Activated T-cell treated with anti-CD3 and anti-CD28 coated beads, Interleukin-2, amount 50 U/mL, for 1 hour (primary cell): ENCODE data around the gene POU3F1.
"Not testable (repeated sequence)": the region's sequence is repeated elsewhere in the genome, so short reads cannot be mapped to it uniquely, and the experiment has no call there.

Experiments
- DNase-seq: peaks from one replicate; pipeline ENCODE4 v3.0.0-alpha.2; 2020

The POU3F1 gene

GRCh38 chr1:38045401-38046332 is 926 bp downstream of the POU3F1 start:
- DNase-seq: peak; percentile 34

GRCh38 chr1:38044221-38045215 is 2.1 kb downstream of the POU3F1 start:
- DNase-seq: no peak

GRCh38 chr1:38043036-38043747 is 3.4 kb downstream of the POU3F1 start:
- DNase-seq: no peak

- no peak for DNase-seq
These were observed 4.4 kb downstream of the POU3F1 start for GRCh38 chr1:38041936-38042834.

- no peak for DNase-seq
These were observed 7.1 kb downstream of the POU3F1 start for GRCh38 chr1:38039331-38040088.

GRCh38 chr1:38038861-38039260 is 7.7 kb downstream of the POU3F1 start:
- no peak for DNase-seq

- no peak for DNase-seq
These were observed 9.2 kb downstream of the POU3F1 start for GRCh38 chr1:38037221-38037939.

- no peak for DNase-seq
These were observed 11.7 kb downstream of the POU3F1 start for GRCh38 chr1:38034871-38035270.

GRCh38 chr1:38032992-38033391 is 13.6 kb downstream of the POU3F1 start:
- not testable (repeated sequence) for DNase-seq

- DNase-seq: no peak
These were observed 15.1 kb downstream of the POU3F1 start for GRCh38 chr1:38031513-38031866.

GRCh38 chr1:38030596-38031512 is 15.7 kb downstream of the POU3F1 start:
- no peak for DNase-seq

GRCh38 chr1:38029685-38030511 is 16.7 kb downstream of the POU3F1 start:
- peak; percentile 45 for DNase-seq

- DNase-seq: no peak
These were observed 17.4 kb downstream of the POU3F1 start for GRCh38 chr1:38029081-38029681.

GRCh38 chr1:38028671-38029070 is 17.9 kb downstream of the POU3F1 start:
- no peak for DNase-seq

GRCh38 chr1:38028105-38028591 is 18.4 kb downstream of the POU3F1 start:
- DNase-seq: no peak

GRCh38 chr1:38027201-38028104 is 19.1 kb downstream of the POU3F1 start:
- DNase-seq: no peak
